ENCODE results near the gene SPACA4. TPM values are rescaled to one million over a fixed set of nuclear protein-coding genes. Genes with fewer than 3 reads are reported as not detected.
A peak's percentile ranks its signal among the peaks of the same experiment; 100 is the strongest.

SPACA4 gene
- total RNA-seq, 1 experiment from 2014 or later = not detected

DNA sequence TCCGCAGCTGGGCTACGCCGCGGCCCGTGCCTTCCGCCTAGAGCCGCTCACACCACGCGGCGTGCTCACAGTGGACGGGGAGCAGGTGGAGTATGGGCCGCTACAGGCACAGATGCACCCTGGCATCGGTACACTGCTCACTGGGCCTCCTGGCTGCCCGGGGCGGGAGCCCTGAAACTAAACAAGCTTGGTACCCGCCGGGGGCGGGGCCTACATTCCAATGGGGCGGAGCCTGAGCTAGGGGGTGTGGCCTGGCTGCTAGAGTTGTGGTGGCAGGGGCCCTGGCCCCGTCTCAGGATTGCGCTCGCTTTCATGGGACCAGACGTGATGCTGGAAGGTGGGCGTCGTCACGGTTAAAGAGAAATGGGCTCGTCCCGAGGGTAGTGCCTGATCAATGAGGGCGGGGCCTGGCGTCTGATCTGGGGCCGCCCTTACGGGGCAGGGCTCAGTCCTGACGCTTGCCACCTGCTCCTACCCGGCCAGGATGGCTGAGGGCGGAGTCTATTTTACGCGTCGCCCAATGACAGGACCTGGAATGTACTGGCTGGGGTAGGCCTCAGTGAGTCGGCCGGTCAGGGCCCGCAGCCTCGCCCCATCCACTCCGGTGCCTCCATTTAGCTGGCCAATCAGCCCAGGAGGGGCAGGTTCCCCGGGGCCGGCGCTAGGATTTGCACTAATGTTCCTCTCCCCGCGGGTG is 23.2 kb downstream of the SPACA4 start:
- Histone ChIP-seq H2AFZ (ENCODE audit: low read length) (no peak overlapping the region), H3K9ac (ENCODE audit: extremely low read depth, insufficient read length, low read length) (no peak overlapping the region)

More for the DNA sequence above, 23.2 kb downstream of the SPACA4 start:
- H2AK5ac ChIP-seq (ENCODE audit: insufficient read length, low read length) = no peak overlapping the region
- H2BK15ac ChIP-seq (ENCODE audit: low read depth, low read length) = no peak overlapping the region
- Mint-ChIP-seq H3K4me1 (peaks cover 29 to 51% of the 10 kb centered on the region in 2 experiments), H3K36me3 (ENCODE audit: insufficient read depth in 1 of 3, low read depth in 3 of 3) (peaks cover 5 to 28% (median 19%) of the 10 kb centered on the region in 3 experiments), H3K27ac (peak overlapping the region; percentile 99), H3K9me3 (no peaks in the 10 kb centered on the region; a peak in 1 of 5 replicates), H3K27me3 (ENCODE audit: low read depth) (no peaks in the 10 kb centered on the region), H3K4me3 (peak overlapping the region; percentile 64 to 82)
- H4K8ac ChIP-seq (replicated peaks; ENCODE audit: insufficient read length, low read depth, low read length) = no peak overlapping the region
- H2BK120ac ChIP-seq (ENCODE audit: low read depth, low read length, poor library complexity, severe bottlenecking) = no peak overlapping the region
- peak overlapping the region; percentile 58 for H3K4me2 ChIP-seq (ENCODE audit: insufficient read depth, insufficient read length, low read length)
- H2BK20ac ChIP-seq (ENCODE audit: low read depth, low read length, poor library complexity, severe bottlenecking) = no peak overlapping the region
- no peaks in the 10 kb centered on the region for H3K79me1 ChIP-seq (ENCODE audit: insufficient read depth, low read depth, low read length, poor library complexity, severe bottlenecking)
- no peak overlapping the region for H2BK12ac ChIP-seq (ENCODE audit: insufficient read length, low read depth, low read length)
- H3K27me3 ChIP-seq (ENCODE audit: insufficient read depth, low read length) = no peaks in the 10 kb centered on the region
- H3K14ac ChIP-seq (ENCODE audit: insufficient read depth, low read length) = no peak overlapping the region
- H3K79me2 ChIP-seq (ENCODE audit: insufficient read depth, low read length) = peaks cover 4% of the 10 kb centered on the region; the same call in 1 of the 2 replicates
- no peak overlapping the region for H2BK5ac ChIP-seq (ENCODE audit: insufficient read length, low read length)
- no peaks in the 10 kb centered on the region for H4K20me1 ChIP-seq (ENCODE audit: control insufficient read depth, insufficient read depth, insufficient read length)
- H3K23ac ChIP-seq (ENCODE audit: insufficient read length, low read depth, low read length) = no peak overlapping the region
- no peak overlapping the region for H3K56ac ChIP-seq (ENCODE audit: insufficient read length, low read depth, low read length)
- H3T11ph ChIP-seq (ENCODE audit: low read length) = no peak overlapping the region
- peak overlapping the region; percentile 71 for H3K18ac ChIP-seq (ENCODE audit: insufficient read length, low read depth, low read length)
- peaks cover 7% of the 10 kb centered on the region; the same call in 1 of the 2 replicates for H3K4me1 ChIP-seq (ENCODE audit: insufficient read depth, low read length)
- peaks cover 14% of the 10 kb centered on the region for H3K23me2 ChIP-seq (ENCODE audit: insufficient read length, low read depth, low read length, poor library complexity, severe bottlenecking)
- no peaks in the 10 kb centered on the region for H3K9me3 ChIP-seq (ENCODE audit: control insufficient read depth, low read depth, low read length)
- no peak overlapping the region for H4K5ac ChIP-seq (ENCODE audit: insufficient read length, low read depth, low read length)
- H3K27ac ChIP-seq (ENCODE audit: insufficient read length, low read depth, low read length) = no peak overlapping the region
- TF ChIP-seq, protein P1, sequence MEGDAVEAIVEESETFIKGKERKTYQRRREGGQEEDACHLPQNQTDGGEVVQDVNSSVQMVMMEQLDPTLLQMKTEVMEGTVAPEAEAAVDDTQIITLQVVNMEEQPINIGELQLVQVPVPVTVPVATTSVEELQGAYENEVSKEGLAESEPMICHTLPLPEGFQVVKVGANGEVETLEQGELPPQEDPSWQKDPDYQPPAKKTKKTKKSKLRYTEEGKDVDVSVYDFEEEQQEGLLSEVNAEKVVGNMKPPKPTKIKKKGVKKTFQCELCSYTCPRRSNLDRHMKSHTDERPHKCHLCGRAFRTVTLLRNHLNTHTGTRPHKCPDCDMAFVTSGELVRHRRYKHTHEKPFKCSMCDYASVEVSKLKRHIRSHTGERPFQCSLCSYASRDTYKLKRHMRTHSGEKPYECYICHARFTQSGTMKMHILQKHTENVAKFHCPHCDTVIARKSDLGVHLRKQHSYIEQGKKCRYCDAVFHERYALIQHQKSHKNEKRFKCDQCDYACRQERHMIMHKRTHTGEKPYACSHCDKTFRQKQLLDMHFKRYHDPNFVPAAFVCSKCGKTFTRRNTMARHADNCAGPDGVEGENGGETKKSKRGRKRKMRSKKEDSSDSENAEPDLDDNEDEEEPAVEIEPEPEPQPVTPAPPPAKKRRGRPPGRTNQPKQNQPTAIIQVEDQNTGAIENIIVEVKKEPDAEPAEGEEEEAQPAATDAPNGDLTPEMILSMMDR (conservative IDR thresholded peaks at IDR 0.05) = no peak
- peak; percentile 99 for DNase-seq
- WGBS (ENCODE audit: extremely low coverage, insufficient read length, low lambda C conversion rate) = no CpG with 5 or more reads among the region's 48 CpGs
- H4K91ac ChIP-seq (ENCODE audit: insufficient read length, low read depth, low read length) = no peak overlapping the region
- H3K4ac ChIP-seq (ENCODE audit: low read depth, low read length) = no peak overlapping the region
